ENCODE measurements around the gene MECP2.
"Not testable (repeated sequence)": the region's sequence is repeated elsewhere in the genome, so short reads cannot be mapped to it uniquely, and the experiment has no call there.

Gene MECP2

GRCh38 chrX:153993079-153993478 is 104.4 kb downstream of the MECP2 start:
- H3K27me3 ChIP-seq (ENCODE audit: control insufficient read depth, insufficient read depth, low read length), result no peaks in the 10 kb centered on the region
- DNase-seq (ENCODE audit: low read depth, low spot score), result no peak
- H3K4me1 ChIP-seq (ENCODE audit: control insufficient read depth, insufficient read depth, low read length), result no peaks in the 10 kb centered on the region
- no peak overlapping the region for H3K4me3 ChIP-seq (ENCODE audit: low read length)
- no peaks in the 10 kb centered on the region for H3K36me3 ChIP-seq (ENCODE audit: control insufficient read depth, insufficient read depth, low read length)
- H3K27ac ChIP-seq (ENCODE audit: low read length), result no peak overlapping the region
- WGBS (ENCODE audit: insufficient coverage, insufficient read length), result no CpG with 5 or more reads among the region's 12 CpGs
- H3K9me3 ChIP-seq (ENCODE audit: control insufficient read depth, insufficient read depth, low read length), result no peaks in the 10 kb centered on the region

DNA sequence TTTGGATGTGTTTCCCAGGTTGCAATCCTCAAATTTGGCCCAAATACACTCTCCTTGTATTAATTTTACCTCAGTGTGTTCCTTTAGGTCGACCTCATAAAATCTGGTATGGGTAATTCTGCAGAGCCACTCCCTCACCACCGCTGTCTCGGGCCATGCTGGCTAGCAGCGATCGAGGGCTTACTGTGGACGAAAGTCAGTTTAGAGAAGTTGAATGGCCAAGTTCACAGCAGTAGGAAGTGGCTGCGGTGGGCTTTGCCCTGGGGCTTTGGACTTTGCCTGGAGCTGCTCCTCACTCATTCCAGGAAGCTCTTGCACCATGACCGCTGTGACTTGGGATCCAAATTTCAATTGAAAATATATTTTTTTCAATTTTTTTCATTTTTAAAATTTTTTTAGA is 105.3 kb downstream of the MECP2 start:
- Histone ChIP-seq H3K27ac (ENCODE audit: low read length) (no peak overlapping the region), H3K27me3 (ENCODE audit: control insufficient read depth, insufficient read depth, low read length) (no peaks in the 10 kb centered on the region), H3K4me1 (ENCODE audit: control insufficient read depth, insufficient read depth, low read length) (no peaks in the 10 kb centered on the region), H3K36me3 (ENCODE audit: control insufficient read depth, insufficient read depth, low read length) (no peaks in the 10 kb centered on the region), H3K9me3 (ENCODE audit: control insufficient read depth, insufficient read depth, low read length) (no peaks in the 10 kb centered on the region), H3K4me3 (ENCODE audit: low read length) (no peak overlapping the region)
- DNase-seq (ENCODE audit: low read depth, low spot score), result no peak
- WGBS (ENCODE audit: insufficient coverage, insufficient read length), result no CpG with 5 or more reads among the region's 8 CpGs

DNA sequence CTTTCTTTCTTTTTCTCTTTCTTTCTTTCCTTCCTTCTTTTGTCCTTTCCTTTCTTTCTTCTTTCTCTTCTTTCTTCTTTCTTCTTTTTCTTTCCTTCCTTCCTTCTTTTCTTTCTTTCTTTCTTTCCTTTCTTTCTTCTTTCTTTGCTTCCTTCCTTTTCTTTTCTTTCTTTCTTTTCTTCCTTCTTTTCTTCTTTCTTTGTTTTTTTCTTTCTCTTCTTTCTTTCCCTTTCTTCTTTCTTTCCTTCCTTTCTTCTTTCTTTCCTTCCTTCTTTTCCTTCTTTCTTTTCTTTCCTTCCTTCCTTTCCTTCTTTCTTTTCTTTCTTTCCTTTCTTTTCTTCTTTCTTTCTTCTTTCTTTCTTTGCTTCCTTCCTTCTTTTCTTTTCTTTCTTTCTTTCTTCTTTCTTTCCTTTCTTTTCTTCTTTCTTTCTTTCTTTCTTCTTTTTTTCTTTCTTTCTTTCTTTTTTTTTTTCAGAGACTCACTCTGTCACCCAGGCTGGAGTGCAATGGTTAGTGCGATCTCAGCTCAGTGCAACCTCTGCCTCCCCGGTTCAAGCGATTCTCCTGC is 106.4 kb downstream of the MECP2 start:
- Histone ChIP-seq H3K36me3 (ENCODE audit: control insufficient read depth, insufficient read depth, low read length) (no peaks in the 10 kb centered on the region), H3K27ac (ENCODE audit: low read length) (no peak overlapping the region), H3K9me3 (ENCODE audit: control insufficient read depth, insufficient read depth, low read length) (no peaks in the 10 kb centered on the region), H3K27me3 (ENCODE audit: control insufficient read depth, insufficient read depth, low read length) (no peaks in the 10 kb centered on the region), H3K4me3 (ENCODE audit: low read length) (no peak overlapping the region), H3K4me1 (ENCODE audit: control insufficient read depth, insufficient read depth, low read length) (no peaks in the 10 kb centered on the region)
- WGBS (ENCODE audit: insufficient coverage, insufficient read length), result no CpG with 5 or more reads among the region's 3 CpGs
- no peak for DNase-seq (ENCODE audit: low read depth, low spot score)

GRCh38 chrX:153989973-153990655 is 107.4 kb downstream of the MECP2 start:
- H3K27ac ChIP-seq (ENCODE audit: low read length), result no peak overlapping the region
- H3K4me1 ChIP-seq (ENCODE audit: control insufficient read depth, insufficient read depth, low read length), result no peaks in the 10 kb centered on the region
- no CpG with 5 or more reads among the region's 14 CpGs for WGBS (ENCODE audit: insufficient coverage, insufficient read length)
- H3K27me3 ChIP-seq (ENCODE audit: control insufficient read depth, insufficient read depth, low read length), result no peaks in the 10 kb centered on the region
- DNase-seq (ENCODE audit: low read depth, low spot score), result no peak
- H3K9me3 ChIP-seq (ENCODE audit: control insufficient read depth, insufficient read depth, low read length), result no peaks in the 10 kb centered on the region
- H3K4me3 ChIP-seq (ENCODE audit: low read length), result no peak overlapping the region
- H3K36me3 ChIP-seq (ENCODE audit: control insufficient read depth, insufficient read depth, low read length), result no peaks in the 10 kb centered on the region

DNA sequence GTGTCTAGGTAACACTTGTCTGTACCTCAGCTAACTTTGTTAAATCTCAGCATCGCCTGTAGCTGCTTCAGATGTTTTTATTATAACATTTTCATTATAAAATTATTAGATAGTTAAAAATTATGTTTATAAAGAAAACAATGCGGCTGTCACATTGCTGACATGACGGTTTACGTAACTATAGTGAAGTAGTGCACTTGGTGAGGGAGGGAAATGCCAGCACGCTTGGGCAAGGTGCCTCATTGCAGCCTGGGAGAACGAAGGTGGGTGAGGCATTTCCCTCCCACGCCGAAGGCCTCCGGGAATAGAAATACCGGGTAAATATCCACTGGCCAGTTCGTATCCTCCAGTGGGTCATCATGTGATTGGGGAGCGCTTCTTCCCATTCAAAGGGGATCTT is 109.0 kb downstream of the MECP2 start:
- Histone ChIP-seq H3K4me3 (ENCODE audit: low read length) (no peak overlapping the region), H3K27ac (ENCODE audit: low read length) (no peak overlapping the region), H3K9me3 (ENCODE audit: control insufficient read depth, insufficient read depth, low read length) (no peaks in the 10 kb centered on the region), H3K27me3 (ENCODE audit: control insufficient read depth, insufficient read depth, low read length) (no peaks in the 10 kb centered on the region), H3K4me1 (ENCODE audit: control insufficient read depth, insufficient read depth, low read length) (no peaks in the 10 kb centered on the region), H3K36me3 (ENCODE audit: control insufficient read depth, insufficient read depth, low read length) (no peaks in the 10 kb centered on the region)
- no CpG with 5 or more reads among the region's 12 CpGs for WGBS (ENCODE audit: insufficient coverage, insufficient read length)
- no peak for DNase-seq (ENCODE audit: low read depth, low spot score)

DNA sequence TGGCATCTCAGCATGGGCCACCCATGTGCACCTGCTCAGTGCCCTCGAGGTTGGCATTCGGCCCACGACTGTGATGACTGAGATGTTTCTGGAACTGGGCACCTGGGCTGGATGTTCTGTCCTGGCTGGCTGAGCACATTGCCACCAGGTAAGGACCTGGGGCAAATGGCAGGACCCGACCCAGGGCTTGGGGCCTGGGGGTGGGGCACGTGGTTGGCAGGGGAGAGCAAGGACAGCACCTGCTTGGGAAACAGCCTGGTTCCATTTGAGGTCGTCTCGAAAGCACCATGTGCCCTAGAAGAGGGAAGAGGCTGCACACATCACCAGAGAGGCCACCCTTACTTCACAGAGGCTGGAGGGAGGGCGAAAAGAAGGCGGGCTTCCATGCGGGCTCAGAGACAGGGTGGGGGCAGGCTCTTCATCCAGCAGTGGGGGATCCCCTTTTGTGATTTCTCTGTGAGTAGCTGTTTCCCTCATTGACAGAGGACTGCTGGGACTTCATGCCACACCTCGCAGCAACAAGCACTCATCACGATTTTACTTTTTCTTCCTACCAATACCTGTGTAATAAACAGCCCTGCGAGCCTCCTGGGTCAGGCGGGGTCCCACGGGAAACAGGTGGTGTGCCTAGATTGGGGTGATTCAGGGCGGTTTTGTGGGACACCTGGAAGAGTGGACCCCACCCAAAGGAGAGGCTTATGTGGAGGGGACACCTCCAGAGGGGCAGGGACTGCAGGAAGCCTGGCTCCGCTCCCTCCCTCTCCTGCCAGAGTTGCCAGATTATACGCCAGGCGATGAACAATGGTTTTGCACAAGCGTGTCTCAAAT is 113.0 kb downstream of the MECP2 start:
- no peaks in the 10 kb centered on the region for H3K9me3 ChIP-seq (ENCODE audit: control insufficient read depth, insufficient read depth, low read length)
- H3K4me3 ChIP-seq (ENCODE audit: low read length), result no peak overlapping the region
- no CpG with 5 or more reads among the region's 20 CpGs for WGBS (ENCODE audit: insufficient coverage, insufficient read length)
- no peaks in the 10 kb centered on the region for H3K36me3 ChIP-seq (ENCODE audit: control insufficient read depth, insufficient read depth, low read length)
- no peak overlapping the region for H3K27ac ChIP-seq (ENCODE audit: low read length)
- no peak for DNase-seq (ENCODE audit: low read depth, low spot score)
- peaks cover 2% of the 10 kb centered on the region for H3K4me1 ChIP-seq (ENCODE audit: control insufficient read depth, insufficient read depth, low read length)
- H3K27me3 ChIP-seq (ENCODE audit: control insufficient read depth, insufficient read depth, low read length), result no peaks in the 10 kb centered on the region

DNA sequence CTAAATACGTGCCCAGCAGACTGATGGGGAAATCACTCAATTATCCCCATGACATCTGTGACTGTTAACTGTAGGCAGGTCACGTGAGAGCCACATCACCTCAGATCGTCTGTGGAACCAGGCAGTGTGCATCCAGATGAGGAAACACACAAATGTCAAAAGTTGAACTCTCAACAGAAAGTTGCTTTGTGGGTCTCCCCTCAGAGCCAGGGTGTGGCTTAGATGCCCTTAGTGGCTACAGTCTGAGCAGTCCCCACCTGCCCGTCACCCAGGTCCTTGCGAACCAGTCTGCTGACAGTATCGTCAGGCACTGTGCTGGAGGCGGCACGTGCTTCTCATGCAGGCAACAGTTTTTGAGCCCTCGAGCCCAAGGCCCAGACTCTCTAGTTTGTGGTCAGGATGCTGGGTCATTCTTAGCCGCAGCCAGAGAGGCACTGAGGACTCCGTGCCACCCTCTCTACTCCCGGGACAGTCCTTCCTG is 114.2 kb downstream of the MECP2 start:
- H3K4me3 ChIP-seq (ENCODE audit: low read length), result no peak overlapping the region
- H3K4me1 ChIP-seq (ENCODE audit: control insufficient read depth, insufficient read depth, low read length), result peaks cover 2% of the 10 kb centered on the region
- no peaks in the 10 kb centered on the region for H3K9me3 ChIP-seq (ENCODE audit: control insufficient read depth, insufficient read depth, low read length)
- WGBS (ENCODE audit: insufficient coverage, insufficient read length), result no CpG with 5 or more reads among the region's 12 CpGs
- no peak for DNase-seq (ENCODE audit: low read depth, low spot score)
- H3K27ac ChIP-seq (ENCODE audit: low read length), result no peak overlapping the region
- no peaks in the 10 kb centered on the region for H3K36me3 ChIP-seq (ENCODE audit: control insufficient read depth, insufficient read depth, low read length)
- H3K27me3 ChIP-seq (ENCODE audit: control insufficient read depth, insufficient read depth, low read length), result no peaks in the 10 kb centered on the region

GRCh38 chrX:153981771-153982533 is 115.6 kb downstream of the MECP2 start:
- no peaks in the 10 kb centered on the region for H3K9me3 ChIP-seq (ENCODE audit: control insufficient read depth, insufficient read depth, low read length)
- no peak overlapping the region for H3K27ac ChIP-seq (ENCODE audit: low read length)
- WGBS (ENCODE audit: insufficient coverage, insufficient read length), result no CpG with 5 or more reads among the region's 52 CpGs
- no peaks in the 10 kb centered on the region for H3K36me3 ChIP-seq (ENCODE audit: control insufficient read depth, insufficient read depth, low read length)
- H3K4me3 ChIP-seq (ENCODE audit: low read length), result no peak overlapping the region
- DNase-seq (ENCODE audit: low read depth, low spot score), result no peak
- H3K4me1 ChIP-seq (ENCODE audit: control insufficient read depth, insufficient read depth, low read length), result peaks cover 2% of the 10 kb centered on the region
- no peaks in the 10 kb centered on the region for H3K27me3 ChIP-seq (ENCODE audit: control insufficient read depth, insufficient read depth, low read length)

DNA sequence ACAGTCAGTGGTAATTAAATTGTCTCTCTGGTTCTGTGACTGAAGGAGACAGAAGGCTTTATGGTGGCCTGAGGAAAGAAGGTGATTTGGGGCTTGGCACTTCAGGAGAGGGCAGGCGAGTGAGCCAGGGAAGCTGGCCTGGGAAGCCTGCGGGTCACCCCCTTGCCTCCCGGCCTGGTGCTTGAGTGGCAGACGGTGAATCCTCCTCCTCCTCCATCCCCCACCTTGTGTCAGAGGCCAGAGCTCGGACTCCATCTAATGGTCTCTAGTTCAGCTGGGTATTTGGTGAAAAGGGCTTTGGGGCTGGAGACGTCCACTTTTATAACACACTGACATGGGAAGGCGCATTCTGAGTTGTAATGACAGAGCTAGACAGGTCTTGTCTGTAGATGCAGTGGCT is 116.3 kb downstream of the MECP2 start:
- Histone ChIP-seq H3K27ac (ENCODE audit: low read length) (no peak overlapping the region), H3K27me3 (ENCODE audit: control insufficient read depth, insufficient read depth, low read length) (no peaks in the 10 kb centered on the region), H3K4me3 (ENCODE audit: low read length) (no peak overlapping the region), H3K36me3 (ENCODE audit: control insufficient read depth, insufficient read depth, low read length) (no peaks in the 10 kb centered on the region), H3K4me1 (ENCODE audit: control insufficient read depth, insufficient read depth, low read length) (peaks cover 2% of the 10 kb centered on the region), H3K9me3 (ENCODE audit: control insufficient read depth, insufficient read depth, low read length) (no peaks in the 10 kb centered on the region)
- DNase-seq (ENCODE audit: low read depth, low spot score), result no peak
- no CpG with 5 or more reads among the region's 7 CpGs for WGBS (ENCODE audit: insufficient coverage, insufficient read length)

DNA sequence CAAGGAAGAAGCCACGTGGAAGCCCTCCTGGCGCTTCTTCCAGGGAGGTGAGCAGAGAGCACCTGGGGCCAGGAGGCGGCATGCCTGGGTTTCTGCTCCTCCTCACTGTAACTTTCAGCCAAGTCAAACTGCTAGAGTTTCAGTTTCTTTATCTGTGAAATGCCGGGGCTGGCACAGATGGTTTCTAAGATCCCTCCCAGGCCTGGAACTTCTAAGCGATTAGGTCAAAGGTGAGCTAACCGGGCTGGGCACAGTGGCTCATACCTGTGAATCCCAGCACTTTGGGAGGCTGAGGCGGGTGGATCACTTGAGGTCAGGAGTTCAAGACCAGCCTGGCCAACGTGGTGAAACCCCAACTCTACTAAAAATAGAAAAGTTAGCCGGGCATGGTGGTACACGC is 117.1 kb downstream of the MECP2 start:
- H3K36me3 ChIP-seq (ENCODE audit: control insufficient read depth, insufficient read depth, low read length); H3K9me3 ChIP-seq (ENCODE audit: control insufficient read depth, insufficient read depth, low read length); H3K27me3 ChIP-seq (ENCODE audit: control insufficient read depth, insufficient read depth, low read length); DNase-seq (ENCODE audit: low read depth, low spot score); H3K4me1 ChIP-seq (ENCODE audit: control insufficient read depth, insufficient read depth, low read length); H3K4me3 ChIP-seq (ENCODE audit: low read length); H3K27ac ChIP-seq (ENCODE audit: low read length): not testable (repeated sequence)
- no CpG with 5 or more reads among the region's 10 CpGs for WGBS (ENCODE audit: insufficient coverage, insufficient read length)

All from iPS DF 6.9 (cell line).